ENCODE data around the gene MAP3K7CL. TPM values are rescaled to one million over a fixed set of nuclear protein-coding genes. Genes with fewer than 3 reads are reported as not detected.

The MAP3K7CL gene
- polyA plus RNA-seq, 1 donor = 9.6 TPM

Other genes with a start within 250 kb of the MAP3K7CL start
- 44.0 TPM for gene LTN1, start 137.8 kb upstream of the MAP3K7CL start, polyA plus RNA-seq (ENCODE audit: insufficient read length)
- 25.2 TPM for gene RWDD2B, start 111.3 kb upstream of the MAP3K7CL start, polyA plus RNA-seq (ENCODE audit: insufficient read length)
- gene USP16, start 106.0 kb upstream of the MAP3K7CL start, polyA plus RNA-seq (ENCODE audit: insufficient read length) = 72.0 TPM
- 312 TPM for gene CCT8, start 57.0 kb upstream of the MAP3K7CL start, polyA plus RNA-seq (ENCODE audit: insufficient read length)
- 52.5 TPM for gene BACH1, start 168.3 kb downstream of the MAP3K7CL start, polyA plus RNA-seq (ENCODE audit: insufficient read length)